ENCODE results near the gene MRPS5.

Gene MRPS5

GRCh38 chr2:95058466-95058988 is 63.1 kb downstream of the MRPS5 start:
- DNase-seq (ENCODE audit: low spot score in 2 of 2) (no peak), ATAC-seq (no peak)
- Mint-ChIP-seq H3K36me3 (no peaks in the 10 kb centered on the region), H3K4me1 (peaks cover 15% of the 10 kb centered on the region), H3K27ac (peak overlapping the region; percentile 19), H3K9me3 (no peaks in the 10 kb centered on the region), H3K4me3 (no peak overlapping the region)

GRCh38 chr2:95057535-95058370 is 63.9 kb downstream of the MRPS5 start:
- H3K27ac Mint-ChIP-seq = peak overlapping the region; percentile 19
- no peak for ATAC-seq
- H3K9me3 Mint-ChIP-seq = no peaks in the 10 kb centered on the region
- no peak for DNase-seq (ENCODE audit: low spot score in 2 of 2)
- peaks cover 9% of the 10 kb centered on the region for H3K4me1 Mint-ChIP-seq
- H3K4me3 Mint-ChIP-seq = no peak overlapping the region
- no peaks in the 10 kb centered on the region for H3K36me3 Mint-ChIP-seq

GRCh38 chr2:95056461-95057459 is 64.8 kb downstream of the MRPS5 start:
- Mint-ChIP-seq H3K4me1 (no peaks in the 10 kb centered on the region), H3K9me3 (no peaks in the 10 kb centered on the region), H3K27ac (no peak overlapping the region), H3K4me3 (no peak overlapping the region), H3K36me3 (no peaks in the 10 kb centered on the region)
- no peak for DNase-seq (ENCODE audit: low spot score in 2 of 2)
- ATAC-seq = no peak

- no peak for DNase-seq (ENCODE audit: low spot score in 2 of 2)
- Mint-ChIP-seq H3K9me3 (no peaks in the 10 kb centered on the region), H3K27ac (no peak overlapping the region), H3K4me3 (no peak overlapping the region), H3K4me1 (peaks cover under 1% of the 10 kb centered on the region), H3K36me3 (no peaks in the 10 kb centered on the region)
- ATAC-seq = no peak
Observed at GRCh38 chr2:95056044-95056443, 65.6 kb downstream of the MRPS5 start.

- Mint-ChIP-seq H3K4me3 (no peak overlapping the region), H3K4me1 (peaks cover 6% of the 10 kb centered on the region), H3K9me3 (no peaks in the 10 kb centered on the region), H3K27ac (no peak overlapping the region), H3K36me3 (no peaks in the 10 kb centered on the region)
- DNase-seq (ENCODE audit: low spot score in 2 of 2) = no peak
- ATAC-seq = no peak
Observed at GRCh38 chr2:95055262-95055661, 66.3 kb downstream of the MRPS5 start.

- H3K4me1 Mint-ChIP-seq = peaks cover 6% of the 10 kb centered on the region
Observed at GRCh38 chr2:95054016-95054415, 67.6 kb downstream of the MRPS5 start.

GRCh38 chr2:95053543-95053942 is 68.1 kb downstream of the MRPS5 start:
- Mint-ChIP-seq H3K4me1 (peaks cover 6% of the 10 kb centered on the region), H3K9me3 (no peaks in the 10 kb centered on the region), H3K27ac (no peak overlapping the region), H3K36me3 (no peaks in the 10 kb centered on the region), H3K4me3 (no peak overlapping the region)
- no peak for ATAC-seq
- no peak for DNase-seq (ENCODE audit: low spot score in 2 of 2)

More at GRCh38 chr2:95054016-95054415, 67.6 kb downstream of the MRPS5 start:
- H3K27ac Mint-ChIP-seq = no peak overlapping the region
- DNase-seq (ENCODE audit: low spot score in 2 of 2) (no peak), ATAC-seq (no peak)
- no peaks in the 10 kb centered on the region for H3K9me3 Mint-ChIP-seq
- H3K36me3 Mint-ChIP-seq = no peaks in the 10 kb centered on the region
- no peak overlapping the region for H3K4me3 Mint-ChIP-seq

GRCh38 chr2:95052804-95053479 is 68.7 kb downstream of the MRPS5 start:
- DNase-seq (ENCODE audit: low spot score in 2 of 2) = no peak
- H3K9me3 Mint-ChIP-seq = no peaks in the 10 kb centered on the region
- H3K27ac Mint-ChIP-seq = no peak overlapping the region
- H3K4me3 Mint-ChIP-seq = no peak overlapping the region
- no peak for ATAC-seq
- peaks cover 6% of the 10 kb centered on the region for H3K4me1 Mint-ChIP-seq
- H3K36me3 Mint-ChIP-seq = no peaks in the 10 kb centered on the region

GRCh38 chr2:95052307-95052706 is 69.3 kb downstream of the MRPS5 start:
- no peaks in the 10 kb centered on the region for H3K9me3 Mint-ChIP-seq
- ATAC-seq (no peak), DNase-seq (ENCODE audit: low spot score in 2 of 2) (no peak)
- H3K27ac Mint-ChIP-seq = no peak overlapping the region
- no peak overlapping the region for H3K4me3 Mint-ChIP-seq
- peaks cover 6% of the 10 kb centered on the region for H3K4me1 Mint-ChIP-seq
- no peaks in the 10 kb centered on the region for H3K36me3 Mint-ChIP-seq

GRCh38 chr2:95051626-95052025 is 70.0 kb downstream of the MRPS5 start:
- ATAC-seq (no peak), DNase-seq (ENCODE audit: low spot score in 2 of 2) (no peak)
- Mint-ChIP-seq H3K4me3 (no peak overlapping the region), H3K9me3 (no peaks in the 10 kb centered on the region), H3K4me1 (peaks cover 6% of the 10 kb centered on the region), H3K27ac (no peak overlapping the region), H3K36me3 (no peaks in the 10 kb centered on the region)

GRCh38 chr2:95050385-95051300 is 71.0 kb downstream of the MRPS5 start:
- H3K4me1 Mint-ChIP-seq = peaks cover 6% of the 10 kb centered on the region
- DNase-seq (ENCODE audit: low spot score in 2 of 2) (no peak), ATAC-seq (no peak)
- H3K9me3 Mint-ChIP-seq = no peaks in the 10 kb centered on the region
- H3K4me3 Mint-ChIP-seq = no peak overlapping the region
- no peak overlapping the region for H3K27ac Mint-ChIP-seq
- H3K36me3 Mint-ChIP-seq = no peaks in the 10 kb centered on the region

- H3K36me3 Mint-ChIP-seq = no peaks in the 10 kb centered on the region
- peaks cover 6% of the 10 kb centered on the region for H3K4me1 Mint-ChIP-seq
- DNase-seq (ENCODE audit: low spot score in 2 of 2) (no peak), ATAC-seq (no peak)
- H3K27ac Mint-ChIP-seq = no peak overlapping the region
- H3K4me3 Mint-ChIP-seq = no peak overlapping the region
- no peaks in the 10 kb centered on the region for H3K9me3 Mint-ChIP-seq
Observed at GRCh38 chr2:95049961-95050360, 71.6 kb downstream of the MRPS5 start.

- Mint-ChIP-seq H3K9me3 (no peaks in the 10 kb centered on the region), H3K27ac (no peak overlapping the region), H3K36me3 (no peaks in the 10 kb centered on the region), H3K4me3 (no peak overlapping the region), H3K4me1 (peaks cover 6% of the 10 kb centered on the region)
- no peak for DNase-seq (ENCODE audit: low spot score in 2 of 2)
- no peak for ATAC-seq
Observed at GRCh38 chr2:95049683-95049955, 72.0 kb downstream of the MRPS5 start.

GRCh38 chr2:95048825-95049682 is 72.6 kb downstream of the MRPS5 start:
- Mint-ChIP-seq H3K36me3 (no peaks in the 10 kb centered on the region), H3K27ac (no peak overlapping the region), H3K4me1 (peaks cover 6% of the 10 kb centered on the region), H3K9me3 (no peaks in the 10 kb centered on the region), H3K4me3 (no peak overlapping the region)
- ATAC-seq = no peak
- no peak for DNase-seq (ENCODE audit: low spot score in 2 of 2)
